Bronchus fibroblast of lung (primary cell): ENCODE data around the gene ZNF287. TPM values are rescaled to one million over a fixed set of nuclear protein-coding genes. Genes with fewer than 3 reads are reported as not detected.

Experiments used
- total RNA-seq: library from RNA; depleted of rRNA; stranded (reverse); fragments of >200 nt; gene quantifications from 2 replicates; pipeline ENCODE4 v1.2.3, GENCODE V29; 2015

The ZNF287 gene
- 5.7 and 6.2 TPM in 2 replicates for total RNA-seq

DNA sequence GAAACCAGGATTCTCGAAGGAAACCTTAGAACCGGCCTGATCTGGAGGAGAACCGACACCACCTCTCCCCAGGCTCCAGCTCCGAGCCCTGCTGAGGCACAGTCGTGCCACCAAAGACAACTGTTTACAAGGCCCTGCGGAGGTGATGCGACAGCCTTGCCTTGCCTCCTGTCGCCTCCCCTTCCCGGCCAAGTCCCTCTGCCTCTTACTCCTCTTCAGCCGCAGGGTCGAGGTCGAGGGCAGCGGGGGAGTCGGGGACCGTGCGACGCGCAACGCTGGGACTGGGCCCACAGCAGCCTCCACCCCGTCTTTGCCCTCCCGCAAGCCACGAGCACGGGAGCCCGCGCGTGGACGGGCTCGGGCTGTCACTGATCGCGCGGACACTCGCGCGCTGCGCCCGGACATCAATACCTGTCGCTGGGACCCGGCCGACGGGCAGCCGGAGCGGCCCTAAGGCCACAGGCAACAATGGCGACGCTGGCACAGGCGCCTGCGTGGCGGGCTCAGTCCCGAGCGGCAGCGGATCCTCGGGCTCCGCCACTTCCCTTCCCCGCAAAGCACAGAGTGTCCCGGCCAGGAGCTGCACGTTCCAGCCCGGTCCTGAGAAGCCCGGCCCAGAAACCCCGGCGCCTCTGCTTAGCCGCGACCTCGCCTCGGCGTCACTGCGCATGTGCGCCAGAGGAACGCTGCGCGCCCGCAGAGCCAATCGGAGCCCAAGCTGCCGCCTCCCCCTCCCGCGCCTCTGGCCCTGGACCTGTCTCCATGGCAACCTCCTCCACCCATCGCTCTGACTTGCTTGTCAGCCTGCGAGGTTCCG lies at the start of gene ZNF287:
ZNF287 (minus strand) TSS at position 664 of the 817 bp plus-strand sequence. CDS start 1,473 bp downstream, outside the sequence.

Other genes with a start within 250 kb of the ZNF287 start
- gene CENPV, start 215.7 kb downstream of the ZNF287 start, total RNA-seq = 50.5 and 57.8 TPM in 2 replicates
- 1,084 and 1,328 TPM in 2 replicates for gene UBB, start 188.1 kb downstream of the ZNF287 start, total RNA-seq
- 38.3 and 39.7 TPM in 2 replicates for gene TRPV2, start 153.6 kb downstream of the ZNF287 start, total RNA-seq
- 0.34 and 0.59 TPM in 2 replicates for gene LRRC75A, start 77.0 kb downstream of the ZNF287 start, total RNA-seq
- gene ZNF624, start 84.6 kb upstream of the ZNF287 start, total RNA-seq = 1.8 and 3.2 TPM in 2 replicates
- 0.45 and 0.84 TPM in 2 replicates for gene CCDC144A, start 121.0 kb upstream of the ZNF287 start, total RNA-seq